Daoy (cell line): ENCODE measurements around the gene PIK3R6. TPM values are rescaled to one million over a fixed set of nuclear protein-coding genes. Genes with fewer than 3 reads are reported as not detected.
A peak's percentile ranks its signal among the peaks of the same experiment; 100 is the strongest.
"Not testable (repeated sequence)": the region's sequence is repeated elsewhere in the genome, so short reads cannot be mapped to it uniquely, and the experiment has no call there.

ENCODE experiments used
- DNase-seq: peaks from one replicate; pipeline ENCODE4 v3.0.0-alpha.2; 2015; ENCODE audit warnings: low read depth
- total RNA-seq: library from RNA; depleted of rRNA; stranded (reverse); fragments of >200 nt; shearing (Covaris generic); gene quantifications from 2 replicates; pipeline ENCODE4 v1.2.3, GENCODE V29; 2014

PIK3R6 gene
- total RNA-seq, 1 experiment from 2014 or later: not detected

- DNase-seq: no peak
Observed at GRCh38 chr17:8828517-8828875, 39.0 kb downstream of the PIK3R6 start.

GRCh38 chr17:8826808-8827435 lies 40.6 kb downstream of the PIK3R6 start:
- DNase-seq: no peak

- no peak for DNase-seq
Observed at GRCh38 chr17:8825802-8826201, 41.7 kb downstream of the PIK3R6 start.

- DNase-seq: no peak
Observed at GRCh38 chr17:8823279-8823678, 44.2 kb downstream of the PIK3R6 start.

GRCh38 chr17:8822401-8823035 lies 45.0 kb downstream of the PIK3R6 start:
- no peak for DNase-seq

GRCh38 chr17:8821446-8822105 lies 45.9 kb downstream of the PIK3R6 start:
- no peak for DNase-seq

GRCh38 chr17:8820311-8821010 lies 47.0 kb downstream of the PIK3R6 start:
- no peak for DNase-seq

- DNase-seq: no peak
Observed at GRCh38 chr17:8818654-8819330, 48.7 kb downstream of the PIK3R6 start.

- DNase-seq: no peak
Observed at GRCh38 chr17:8818047-8818446, 49.4 kb downstream of the PIK3R6 start.

GRCh38 chr17:8806926-8807550 lies 60.4 kb downstream of the PIK3R6 start:
- DNase-seq: peak; percentile 41

- no peak for DNase-seq
Observed at GRCh38 chr17:8806253-8806925, 61.1 kb downstream of the PIK3R6 start.

GRCh38 chr17:8805396-8805795 lies 62.1 kb downstream of the PIK3R6 start:
- not testable (repeated sequence) for DNase-seq

- DNase-seq: no peak
Observed at GRCh38 chr17:8803531-8804420, 63.7 kb downstream of the PIK3R6 start.

- no peak for DNase-seq
Observed at GRCh38 chr17:8801135-8801840, 66.2 kb downstream of the PIK3R6 start.

GRCh38 chr17:8800656-8801055 lies 66.8 kb downstream of the PIK3R6 start:
- no peak for DNase-seq

GRCh38 chr17:8799570-8800212 lies 67.8 kb downstream of the PIK3R6 start:
- DNase-seq: no peak

- DNase-seq: peak; percentile 10
Observed at GRCh38 chr17:8798846-8799569, 68.5 kb downstream of the PIK3R6 start, which contains the start of gene MFSD6L. Gene MFSD6L, minus strand, starts transcription at chr17:8799365. Its CDS starts 245 bp downstream, at chr17:8799120.
